GM12892 (cell line): ENCODE results near the gene UTRN.

Experiments
- DNase-seq: peaks from one replicate; pipeline ENCODE4 v3.0.0; 2011; ENCODE audit not compliant: insufficient read length
- FAIRE-seq: peaks from 2 replicates; lab custom pipeline; 2011; peaks lifted over from hg19 to GRCh38; lab: Jason Lieb, UNC
- POLR2A ChIP-seq: IDR thresholded peaks from 2 replicates; pipeline ENCODE4 v1.6.1; 2011; ENCODE audit warnings: low read depth, low read length, control low read depth
- POLR2AphosphoS5 ChIP-seq: IDR thresholded peaks from 2 replicates; pipeline ENCODE4 v1.6.1; 2011; ENCODE audit warnings: low read depth, low read length, control low read depth
- TAF1 ChIP-seq: IDR thresholded peaks from 2 replicates; pipeline ENCODE4 v1.6.1; 2011; ENCODE audit warnings: low read depth, mild to moderate bottlenecking, control low read depth, low read length, borderline replicate concordance

Gene UTRN

GRCh38 chr6:144286503-144287393 is 1.6 kb downstream of the UTRN start:
- DNase-seq = no peak
- no peak for FAIRE-seq
- TF ChIP-seq POLR2A = no peak
- TF ChIP-seq POLR2AphosphoS5 = no peak
- no peak for TF ChIP-seq TAF1

GRCh38 chr6:144289006-144289405 is 3.9 kb downstream of the UTRN start:
- FAIRE-seq (no peak), DNase-seq (no peak)
- TF ChIP-seq POLR2AphosphoS5 (no peak), POLR2A (no peak), TAF1 (no peak)

- DNase-seq (no peak), FAIRE-seq (no peak)
- no peak for TF ChIP-seq POLR2AphosphoS5
- TF ChIP-seq TAF1 = no peak
- no peak for TF ChIP-seq POLR2A
Observed at GRCh38 chr6:144292372-144292771, 7.2 kb downstream of the UTRN start.

- DNase-seq = no peak
- FAIRE-seq = no peak
- no peak for TF ChIP-seq TAF1
- TF ChIP-seq POLR2AphosphoS5 = no peak
- TF ChIP-seq POLR2A = no peak
Observed at GRCh38 chr6:144294016-144294415, 8.9 kb downstream of the UTRN start.

GRCh38 chr6:144295211-144295610 is 10.1 kb downstream of the UTRN start:
- no peak for TF ChIP-seq TAF1
- TF ChIP-seq POLR2AphosphoS5 = no peak
- no peak for TF ChIP-seq POLR2A
- no peak for FAIRE-seq
- no peak for DNase-seq

GRCh38 chr6:144295981-144296767 is 11.0 kb downstream of the UTRN start:
- no peak for DNase-seq
- TF ChIP-seq TAF1 (no peak), POLR2A (no peak), POLR2AphosphoS5 (no peak)
- FAIRE-seq = no peak

- TF ChIP-seq TAF1 (no peak), POLR2AphosphoS5 (no peak), POLR2A (no peak)
- no peak for FAIRE-seq
- DNase-seq = no peak
Observed at GRCh38 chr6:144296973-144297372, 11.8 kb downstream of the UTRN start.

- TF ChIP-seq POLR2A = no peak
- TF ChIP-seq POLR2AphosphoS5 = no peak
- TF ChIP-seq TAF1 = no peak
- no peak for FAIRE-seq
- DNase-seq = no peak
Observed at GRCh38 chr6:144297511-144298100, 12.5 kb downstream of the UTRN start.

- TF ChIP-seq POLR2A (no peak), TAF1 (no peak), POLR2AphosphoS5 (no peak)
- DNase-seq (no peak), FAIRE-seq (no peak)
Observed at GRCh38 chr6:144298194-144298593, 13.1 kb downstream of the UTRN start.

- DNase-seq (no peak), FAIRE-seq (no peak)
- no peak for TF ChIP-seq POLR2AphosphoS5
- TF ChIP-seq POLR2A = no peak
- TF ChIP-seq TAF1 = no peak
Observed at GRCh38 chr6:144298916-144299315, 13.8 kb downstream of the UTRN start.
